Stimulated activated naive B cell treated with anti-CD40 and anti-IgM and Interleukin-4, amounts not matched to agents 10 μg/mL and 1 μg/mL and 100 μg/mL, for 72 hours (primary cell): ENCODE results near the gene LPP.

Experiments
- ATAC-seq, 2 donors: fragments of 150-1000 bp; cut with Tn5 transposase; replicated peaks; 2 replicates each; pipeline ENCODE4 v1.10.0; 2021; ENCODE audit warnings: moderate library complexity in 1 of 2
- DNase-seq: peaks from one replicate; pipeline ENCODE4 v3.0.0; 2021
- H3K27ac Mint-ChIP-seq: one replicate; pipeline ENCODE4 v1.8.0; 2022; ENCODE audit warnings: mild to moderate bottlenecking, mixed read lengths
- H3K27me3 Mint-ChIP-seq, 2 donors: one replicate each; pipeline ENCODE4 v1.8.0; 2022; ENCODE audit warnings: mixed read lengths in 2 of 2
- H3K36me3 Mint-ChIP-seq, 2 donors: one replicate each; pipeline ENCODE4 v1.8.0; 2022; ENCODE audit warnings: mixed read lengths in 2 of 2, mild to moderate bottlenecking in 1 of 2
- H3K4me1 Mint-ChIP-seq, 2 donors: one replicate each; pipeline ENCODE4 v1.8.0; 2022; ENCODE audit warnings: mixed read lengths in 2 of 2, mild to moderate bottlenecking in 1 of 2
- H3K4me3 Mint-ChIP-seq, 2 donors: one replicate each; pipeline ENCODE4 v1.8.0; 2022; ENCODE audit warnings: mild to moderate bottlenecking in 2 of 2, mixed read lengths in 2 of 2, moderate library complexity in 1 of 2
- H3K9me3 Mint-ChIP-seq, 2 donors: one replicate each; pipeline ENCODE4 v1.8.0; 2022; ENCODE audit warnings: mixed read lengths in 2 of 2, mild to moderate bottlenecking in 1 of 2

Gene LPP

GRCh38 chr3:188240189-188240981, 86.4 kb downstream of the LPP start:
- peaks cover 3 to 4% of the 10 kb centered on the region in 2 donors for H3K9me3 Mint-ChIP-seq
- no peak for ATAC-seq
- H3K36me3 Mint-ChIP-seq = peaks cover 17 to 27% of the 10 kb centered on the region in 2 donors
- H3K4me1 Mint-ChIP-seq = peaks cover 56 to 98% of the 10 kb centered on the region in 2 donors
- H3K4me3 Mint-ChIP-seq = no peak overlapping the region
- H3K27ac Mint-ChIP-seq = peak overlapping the region; percentile 65
- DNase-seq = no peak
- H3K27me3 Mint-ChIP-seq = no peaks in the 10 kb centered on the region

DNA sequence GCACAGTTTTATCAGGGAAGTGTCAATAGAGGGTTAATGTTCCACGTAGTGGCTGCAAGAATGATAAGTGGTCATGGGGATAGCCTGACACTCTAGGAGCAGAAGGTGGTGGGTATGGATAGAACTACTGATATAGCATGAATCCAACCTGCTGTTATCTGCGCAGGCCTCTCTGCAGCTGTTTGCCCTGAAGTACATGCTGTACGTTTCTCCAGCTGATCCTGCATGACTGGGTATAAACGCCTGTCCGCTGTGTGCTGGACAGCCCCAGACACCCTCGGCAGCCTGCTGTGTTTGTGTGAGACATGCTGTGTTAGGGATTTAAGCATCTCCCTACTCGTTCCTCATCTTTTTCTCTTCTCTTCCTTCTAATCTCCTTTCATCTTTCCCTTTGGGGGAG, 87.1 kb downstream of the LPP start:
- H3K4me1 Mint-ChIP-seq = peaks cover 56 to 98% of the 10 kb centered on the region in 2 donors
- peaks cover 3% of the 10 kb centered on the region in 2 donors for H3K9me3 Mint-ChIP-seq
- ATAC-seq (no peak), DNase-seq (no peak)
- no peaks in the 10 kb centered on the region for H3K27me3 Mint-ChIP-seq
- H3K4me3 Mint-ChIP-seq = no peak overlapping the region
- H3K27ac Mint-ChIP-seq = no peak overlapping the region
- H3K36me3 Mint-ChIP-seq = peaks cover 19 to 26% of the 10 kb centered on the region in 2 donors

DNA sequence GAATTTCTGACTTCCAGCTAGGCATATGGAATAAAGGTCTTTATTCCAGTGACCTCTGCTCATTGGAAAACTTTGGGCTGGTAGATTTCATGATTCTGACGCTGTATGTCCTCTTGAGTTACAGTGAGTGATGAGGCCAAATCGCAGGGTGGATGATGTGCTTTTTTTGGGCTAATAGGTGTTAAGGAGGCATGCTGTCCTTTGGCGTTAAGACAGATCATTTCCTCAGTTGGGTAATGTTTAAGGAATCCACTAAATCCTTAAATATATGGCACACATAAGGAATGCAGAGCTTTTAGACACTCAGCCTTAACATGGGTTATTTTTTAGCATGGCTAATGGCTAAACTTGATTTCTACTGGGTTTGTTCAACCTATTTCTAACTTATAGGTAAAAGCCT, 87.9 kb downstream of the LPP start:
- Mint-ChIP-seq H3K27ac (peak overlapping the region; percentile 95), H3K27me3 (no peaks in the 10 kb centered on the region), H3K4me3 (peak overlapping the region; percentile 50 to 69), H3K9me3 (no peaks in the 10 kb centered on the region), H3K36me3 (peaks cover 18 to 22% of the 10 kb centered on the region in 2 donors), H3K4me1 (peaks cover 53 to 94% of the 10 kb centered on the region in 2 donors)
- no peak for DNase-seq
- ATAC-seq = no peak

DNA sequence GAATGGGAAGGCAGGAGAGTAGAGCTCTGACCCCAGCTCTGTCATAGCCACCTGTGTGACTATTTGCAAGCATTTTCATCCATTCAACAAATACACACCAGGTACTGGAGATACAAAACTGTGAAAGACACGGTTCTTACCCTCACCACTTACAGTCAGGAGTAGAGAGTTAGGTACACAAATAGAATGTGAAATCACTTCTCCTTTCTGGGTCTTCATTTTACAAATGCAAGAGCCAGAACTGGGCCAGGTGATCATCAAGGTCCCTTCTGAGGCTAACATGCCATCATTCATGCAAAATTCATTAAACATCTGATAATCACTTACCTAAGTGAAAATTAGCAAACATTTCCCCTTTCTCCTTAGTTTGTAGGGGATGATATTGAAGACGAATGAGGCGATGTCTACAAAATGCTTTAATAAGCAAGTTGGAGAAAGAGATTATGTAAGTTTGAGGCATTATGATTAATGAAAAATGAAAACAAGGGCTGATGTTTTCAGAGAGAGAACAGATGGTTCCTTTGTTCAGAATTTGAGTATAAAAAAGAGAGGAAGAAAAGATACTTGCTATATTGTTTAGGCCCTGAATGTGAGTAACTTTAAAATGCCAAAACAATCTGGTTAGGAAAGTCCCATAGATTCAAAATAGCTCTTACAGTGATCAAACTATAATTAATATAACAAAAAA, 88.6 kb downstream of the LPP start:
- DNase-seq = no peak
- H3K27ac Mint-ChIP-seq = peak overlapping the region; percentile 95
- peaks cover 15 to 18% of the 10 kb centered on the region in 2 donors for H3K36me3 Mint-ChIP-seq
- peak overlapping the region; percentile 50 to 69 for H3K4me3 Mint-ChIP-seq
- H3K9me3 Mint-ChIP-seq = no peaks in the 10 kb centered on the region
- peak; percentile 89 for ATAC-seq
- no peaks in the 10 kb centered on the region for H3K27me3 Mint-ChIP-seq
- H3K4me1 Mint-ChIP-seq = peaks cover 50 to 87% of the 10 kb centered on the region in 2 donors

GRCh38 chr3:188243124-188243795, 89.3 kb downstream of the LPP start:
- peaks cover 45 to 81% of the 10 kb centered on the region in 2 donors for H3K4me1 Mint-ChIP-seq
- H3K4me3 Mint-ChIP-seq = peak overlapping the region; percentile 17 to 19
- no peaks in the 10 kb centered on the region for H3K27me3 Mint-ChIP-seq
- peaks cover 15 to 18% of the 10 kb centered on the region in 2 donors for H3K36me3 Mint-ChIP-seq
- ATAC-seq (peak; percentile 42 to 45), DNase-seq (no peak)
- peak overlapping the region; percentile 92 for H3K27ac Mint-ChIP-seq
- H3K9me3 Mint-ChIP-seq = no peaks in the 10 kb centered on the region

GRCh38 chr3:188244395-188244861, 90.5 kb downstream of the LPP start:
- H3K27ac Mint-ChIP-seq = peak overlapping the region; percentile 68

DNA sequence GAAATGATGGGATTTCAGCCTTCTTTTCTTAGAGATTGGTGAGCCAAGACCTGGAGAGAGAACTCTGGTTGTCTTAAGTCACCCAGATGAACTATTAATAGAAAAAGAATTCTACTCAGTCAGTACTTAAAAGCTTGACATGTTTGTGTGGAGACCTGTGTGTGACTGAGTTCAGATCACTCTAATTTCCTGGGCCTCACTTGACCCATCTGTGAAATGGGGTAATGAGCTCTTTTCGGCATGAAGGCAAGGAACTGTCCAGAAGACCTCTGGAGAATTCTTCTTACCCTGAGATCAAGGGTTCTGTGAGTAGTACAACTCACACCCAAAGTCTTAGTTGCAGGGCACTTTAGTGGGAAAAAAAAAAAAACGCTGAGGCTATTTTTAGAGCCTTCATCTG, 92.9 kb downstream of the LPP start:
- Mint-ChIP-seq H3K36me3 (peaks cover 11 to 12% of the 10 kb centered on the region in 2 donors), H3K4me1 (peaks cover 33 to 50% of the 10 kb centered on the region in 2 donors), H3K4me3 (no peak overlapping the region), H3K27me3 (no peaks in the 10 kb centered on the region), H3K9me3 (peaks cover 0 to 4% of the 10 kb centered on the region in 2 donors), H3K27ac (peak overlapping the region; percentile 31)
- ATAC-seq (no peak), DNase-seq (no peak)

More at GRCh38 chr3:188244395-188244861, 90.5 kb downstream of the LPP start:
- H3K9me3 Mint-ChIP-seq = no peaks in the 10 kb centered on the region
- H3K27me3 Mint-ChIP-seq = no peaks in the 10 kb centered on the region
- peaks cover 17 to 18% of the 10 kb centered on the region in 2 donors for H3K36me3 Mint-ChIP-seq
- peaks cover 40 to 69% of the 10 kb centered on the region in 2 donors for H3K4me1 Mint-ChIP-seq
- H3K4me3 Mint-ChIP-seq = peak overlapping the region in 1 of 2 donors; percentile 23
- DNase-seq (no peak), ATAC-seq (peak; percentile 66 to 69)

DNA sequence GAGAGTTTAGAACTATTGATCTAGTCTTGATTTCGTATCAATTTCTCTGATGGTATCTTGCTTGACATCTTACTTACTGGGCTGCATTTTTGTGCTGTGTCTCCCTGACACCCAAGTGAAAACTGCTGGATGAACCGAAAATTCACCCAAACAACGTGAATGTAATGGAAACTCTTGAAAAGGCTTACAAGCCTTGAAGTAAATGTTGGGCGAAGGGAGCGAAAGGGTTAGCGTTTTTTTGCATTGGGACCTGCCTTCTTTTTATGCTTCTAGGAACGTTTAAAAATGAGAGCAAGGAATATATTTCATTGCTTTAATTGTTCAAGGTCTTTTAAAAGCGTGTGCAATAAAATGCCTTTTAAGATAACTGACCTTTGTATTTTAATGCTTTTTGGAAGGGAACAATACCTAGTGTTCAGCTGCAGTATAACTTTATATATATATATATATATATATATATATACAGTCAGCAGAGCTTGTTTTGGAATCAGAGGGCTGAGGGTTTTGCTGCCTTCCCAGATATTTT, 94.1 kb downstream of the LPP start:
- H3K4me1 Mint-ChIP-seq = peaks cover 24 to 39% of the 10 kb centered on the region in 2 donors
- H3K36me3 Mint-ChIP-seq = peaks cover 12 to 15% of the 10 kb centered on the region in 2 donors
- H3K4me3 Mint-ChIP-seq = no peak overlapping the region
- DNase-seq = no peak
- H3K9me3 Mint-ChIP-seq = peaks cover 0 to 4% of the 10 kb centered on the region in 2 donors
- H3K27me3 Mint-ChIP-seq = no peaks in the 10 kb centered on the region
- H3K27ac Mint-ChIP-seq = no peak overlapping the region
- no peak for ATAC-seq

- peaks cover 34 to 50% of the 10 kb centered on the region in 2 donors for H3K4me1 Mint-ChIP-seq
- H3K27ac Mint-ChIP-seq = peak overlapping the region; percentile 90
These were observed 99.3 kb downstream of the LPP start for GRCh38 chr3:188253123-188253793.

DNA sequence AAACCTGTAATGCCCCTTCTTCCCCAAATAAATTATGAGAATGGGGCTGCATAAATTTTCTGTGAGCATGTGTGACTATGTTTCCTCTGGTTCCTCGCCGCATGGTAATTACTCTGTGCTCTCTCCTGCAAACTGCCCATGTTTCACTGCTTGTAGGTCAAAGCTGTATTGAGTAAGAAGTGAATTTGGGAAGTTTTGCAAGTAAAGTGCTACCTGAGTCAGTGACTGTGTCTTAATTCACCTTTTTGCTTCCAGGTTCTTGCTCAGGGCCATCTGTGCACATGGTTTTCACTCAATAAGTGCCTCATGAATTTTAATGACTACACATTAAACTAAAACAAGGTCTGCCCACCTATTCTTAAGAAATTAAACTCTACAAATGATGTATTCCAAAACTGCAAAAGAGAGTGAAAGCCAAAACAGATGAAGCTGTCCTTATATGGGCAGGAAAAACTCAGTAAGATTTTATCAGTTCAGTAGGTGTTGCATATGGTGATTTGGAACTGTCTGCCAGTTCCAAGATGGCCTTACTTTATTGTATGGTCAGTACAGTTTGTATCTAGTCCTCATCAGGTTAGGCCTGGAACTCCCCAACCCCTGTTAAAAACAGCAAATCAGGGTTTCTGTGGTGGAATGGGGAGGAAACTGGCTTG, 100.0 kb downstream of the LPP start:
- Mint-ChIP-seq H3K27me3 (no peaks in the 10 kb centered on the region), H3K9me3 (peaks cover 0 to 4% of the 10 kb centered on the region in 2 donors), H3K4me1 (peaks cover 33 to 56% of the 10 kb centered on the region in 2 donors), H3K27ac (peak overlapping the region; percentile 90), H3K36me3 (peaks cover 15 to 19% of the 10 kb centered on the region in 2 donors), H3K4me3 (peak overlapping the region in 1 of 2 donors; percentile 7)
- DNase-seq (no peak), ATAC-seq (peak; percentile 90 to 94)

More at GRCh38 chr3:188253123-188253793, 99.3 kb downstream of the LPP start:
- no peak for DNase-seq
- H3K27me3 Mint-ChIP-seq = no peaks in the 10 kb centered on the region
- peaks cover 0 to 4% of the 10 kb centered on the region in 2 donors for H3K9me3 Mint-ChIP-seq
- no peak overlapping the region for H3K4me3 Mint-ChIP-seq
- H3K36me3 Mint-ChIP-seq = peaks cover 14 to 16% of the 10 kb centered on the region in 2 donors
- ATAC-seq = no peak

DNA sequence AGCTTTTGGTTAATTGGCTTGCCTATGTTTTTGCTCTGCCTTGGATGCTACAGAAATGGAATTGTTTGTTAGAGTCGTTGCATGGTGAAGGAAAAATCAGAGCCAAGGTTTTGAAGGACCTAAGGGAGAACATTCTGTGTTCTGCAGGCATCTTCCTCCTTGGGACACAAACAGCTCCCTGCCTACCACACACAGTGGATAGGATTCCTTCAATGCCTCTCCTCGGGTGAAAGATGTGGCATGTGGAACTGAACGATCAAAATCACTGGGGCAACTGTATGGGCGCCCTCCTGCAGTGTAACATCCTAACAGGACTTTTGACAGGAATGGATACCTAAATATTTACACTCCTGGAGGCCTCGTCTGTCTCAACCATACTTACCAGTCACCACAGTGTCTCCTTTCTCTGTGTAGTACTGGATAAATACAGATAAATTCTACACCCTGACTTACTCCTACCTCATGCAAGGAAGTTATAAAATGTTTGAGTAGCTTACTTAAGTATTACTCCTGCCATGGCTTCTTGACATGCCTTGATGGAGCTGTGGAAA, 100.6 kb downstream of the LPP start:
- H3K27me3 Mint-ChIP-seq = no peaks in the 10 kb centered on the region
- peak overlapping the region; percentile 90 for H3K27ac Mint-ChIP-seq
- peaks cover 37 to 61% of the 10 kb centered on the region in 2 donors for H3K4me1 Mint-ChIP-seq
- H3K4me3 Mint-ChIP-seq = no peak overlapping the region
- H3K36me3 Mint-ChIP-seq = peaks cover 13 to 24% of the 10 kb centered on the region in 2 donors
- peaks cover 0 to 4% of the 10 kb centered on the region in 2 donors for H3K9me3 Mint-ChIP-seq
- ATAC-seq (no peak), DNase-seq (no peak)

- peaks cover 37 to 58% of the 10 kb centered on the region in 2 donors for H3K4me1 Mint-ChIP-seq
- no peak overlapping the region for H3K27ac Mint-ChIP-seq
- H3K4me3 Mint-ChIP-seq = no peak overlapping the region
- no peak for ATAC-seq
- H3K27me3 Mint-ChIP-seq = no peaks in the 10 kb centered on the region
- H3K9me3 Mint-ChIP-seq = peaks cover 0 to 4% of the 10 kb centered on the region in 2 donors
- DNase-seq = no peak
- peaks cover 13 to 24% of the 10 kb centered on the region in 2 donors for H3K36me3 Mint-ChIP-seq
These were observed 101.2 kb downstream of the LPP start for GRCh38 chr3:188255190-188255589.

DNA sequence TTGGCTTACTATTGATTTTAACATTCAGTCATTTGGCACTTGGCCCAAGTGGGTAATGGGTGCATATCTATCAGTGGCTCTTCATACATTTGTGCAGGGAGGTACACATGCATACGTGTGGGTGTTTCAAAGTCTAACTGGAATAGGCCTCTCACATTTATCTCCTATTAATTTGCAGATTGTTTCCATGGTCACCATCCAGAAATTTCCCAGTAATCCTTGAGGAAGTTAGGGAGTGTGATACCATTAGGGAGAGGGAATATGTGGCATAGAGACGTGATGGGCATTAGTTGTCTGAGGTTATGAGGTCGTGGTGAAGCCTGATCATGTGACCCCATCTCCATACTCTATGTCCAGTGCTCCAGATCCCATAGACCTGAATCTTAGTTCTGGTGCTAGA, 102.8 kb downstream of the LPP start:
- ATAC-seq (no peak), DNase-seq (no peak)
- H3K27me3 Mint-ChIP-seq = no peaks in the 10 kb centered on the region
- H3K36me3 Mint-ChIP-seq = peaks cover 13 to 19% of the 10 kb centered on the region in 2 donors
- no peaks in the 10 kb centered on the region for H3K9me3 Mint-ChIP-seq
- peaks cover 32 to 55% of the 10 kb centered on the region in 2 donors for H3K4me1 Mint-ChIP-seq
- H3K27ac Mint-ChIP-seq = no peak overlapping the region
- no peak overlapping the region for H3K4me3 Mint-ChIP-seq
